GM19099 (cell line): Measurements from ENCODE around the gene HYCC2.

ENCODE experiments used
- POLR2A ChIP-seq: IDR thresholded peaks from 3 replicates; pipeline ENCODE4 v1.6.1; 2011; ENCODE audit warnings: low read depth; ENCODE audit not compliant: insufficient read length; ENCODE audit errors: extremely low read depth

The HYCC2 gene

DNA sequence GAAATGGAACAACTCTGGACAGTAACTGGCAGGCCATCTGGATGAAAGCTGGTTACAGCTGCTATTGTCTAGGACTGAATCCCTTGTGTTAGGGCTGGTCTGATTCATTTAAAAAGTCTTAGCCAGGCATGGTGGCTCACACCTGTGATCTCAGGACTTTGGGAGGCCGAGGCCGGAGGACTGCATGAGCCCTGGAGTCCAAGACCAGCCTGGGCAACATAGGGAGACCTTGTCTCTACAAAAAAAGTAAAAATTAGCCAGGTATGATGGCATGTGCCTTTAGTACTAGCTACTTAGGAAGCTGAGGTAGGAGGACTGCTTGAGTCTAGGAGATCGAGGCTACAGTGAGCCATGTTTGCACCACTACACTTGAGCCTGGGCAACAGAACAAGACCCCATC is 29.0 kb upstream of the HYCC2 start:
- TF ChIP-seq POLR2A = no peak

DNA sequence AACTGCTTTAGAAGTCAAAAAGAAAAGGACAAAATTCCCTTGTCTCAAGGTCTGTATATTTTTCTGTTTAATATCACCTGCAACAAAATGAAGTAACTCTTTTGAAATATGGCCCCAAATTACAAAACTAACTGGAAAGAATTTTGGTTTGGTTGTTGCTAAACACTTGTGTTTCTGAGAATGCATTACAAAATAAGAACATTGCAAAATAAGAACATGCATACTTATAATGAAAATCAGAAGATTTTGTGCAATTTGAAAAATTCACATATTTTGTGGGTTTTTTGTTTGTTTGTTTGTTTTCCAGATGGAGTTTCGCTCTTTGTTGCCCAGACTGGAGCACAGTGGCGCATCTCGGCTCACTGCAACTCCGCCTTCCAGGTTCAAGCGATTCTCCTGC is 22.1 kb upstream of the HYCC2 start:
- TF ChIP-seq POLR2A = no peak

DNA sequence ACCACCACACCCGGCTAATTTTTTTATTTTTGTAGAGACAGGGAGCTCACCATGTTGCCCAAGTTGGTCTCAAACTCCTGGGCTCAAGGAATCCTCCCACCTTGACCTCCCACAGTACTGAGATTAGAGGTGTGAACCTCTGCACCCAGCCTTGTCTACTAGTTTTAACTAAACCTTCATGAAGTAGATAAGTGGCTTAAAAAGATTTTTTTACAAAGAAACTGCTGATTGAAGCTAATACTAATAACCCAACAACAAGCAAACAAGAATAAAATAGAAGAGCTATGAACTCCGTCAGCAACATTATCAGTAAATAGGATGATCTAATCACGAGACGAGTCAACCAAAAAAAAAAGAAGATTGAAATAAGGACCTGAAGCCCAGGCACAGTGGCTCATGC is 19.1 kb upstream of the HYCC2 start:
- no peak for TF ChIP-seq POLR2A

DNA sequence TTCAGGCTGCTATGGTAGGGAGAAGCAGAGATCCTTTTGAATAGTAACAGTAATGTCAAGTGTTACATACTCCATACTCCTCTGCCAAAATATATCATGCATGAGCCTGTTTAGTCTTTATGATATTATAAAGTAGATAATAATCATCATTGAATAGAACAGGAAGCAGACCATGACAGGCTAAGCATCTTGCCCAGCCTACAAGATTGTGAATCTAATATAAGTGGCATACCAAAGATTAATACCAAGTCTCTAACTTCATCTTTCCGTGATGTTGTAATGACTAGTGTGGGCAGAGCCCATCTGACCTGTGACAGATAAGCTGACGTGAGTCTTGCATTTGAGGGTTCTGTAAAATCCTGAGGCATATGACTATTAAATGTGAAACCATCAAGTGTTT is 13.4 kb upstream of the HYCC2 start:
- no peak for TF ChIP-seq POLR2A

DNA sequence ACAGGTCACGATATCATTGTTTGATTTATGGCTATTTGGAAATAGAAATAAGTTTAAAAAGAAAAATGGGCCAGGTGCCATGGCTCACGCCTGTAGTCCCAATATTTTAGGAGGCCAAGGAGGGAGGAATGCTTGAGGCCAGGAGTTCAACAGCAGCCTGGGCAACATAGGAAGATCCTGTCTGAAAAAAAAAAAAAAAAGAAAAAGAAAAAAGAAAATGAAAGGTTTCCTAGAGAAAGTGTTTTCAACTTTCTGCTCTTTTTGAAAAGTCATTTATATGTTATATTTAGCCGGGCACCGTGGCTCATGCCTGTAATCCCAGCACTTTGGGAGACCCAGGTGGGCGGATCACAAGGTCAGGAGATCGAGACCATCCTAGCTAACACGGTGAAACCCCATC is 3.5 kb upstream of the HYCC2 start:
- TF ChIP-seq POLR2A = no peak

DNA sequence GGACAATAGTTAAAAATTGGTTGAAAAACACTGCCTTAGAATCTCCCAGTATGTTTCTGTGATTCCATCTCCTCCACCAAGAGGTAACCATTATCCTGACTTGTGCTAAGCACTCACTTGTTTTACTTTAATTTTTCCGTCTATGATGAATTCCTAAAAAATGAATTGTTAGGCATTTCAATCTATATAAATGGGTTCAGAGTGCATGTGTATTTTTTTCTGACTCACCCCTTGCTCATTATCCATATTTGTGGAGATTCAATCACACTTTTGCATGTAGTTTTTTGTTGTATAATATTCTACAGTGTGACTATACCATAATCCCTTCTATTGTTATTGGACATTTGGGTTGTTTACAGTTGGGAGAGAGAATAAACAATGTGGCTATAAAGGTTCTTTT is 1.6 kb upstream of the HYCC2 start:
- TF ChIP-seq POLR2A = no peak

DNA sequence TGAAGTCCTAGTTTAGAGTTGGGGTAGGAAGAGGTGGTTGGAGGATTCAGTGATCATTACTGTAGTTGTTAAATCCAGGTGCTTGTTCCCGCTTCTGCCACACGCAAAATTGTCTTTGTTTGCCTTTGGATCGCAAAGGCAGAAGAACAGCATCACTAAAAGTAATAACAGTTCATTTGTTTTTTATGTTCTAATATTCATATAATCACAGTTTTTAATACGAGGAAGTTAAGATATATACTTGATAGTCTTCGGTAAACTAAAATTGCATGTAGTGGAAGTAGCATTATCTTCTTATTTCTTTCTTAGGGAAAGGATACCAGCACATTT is 695 bp upstream of the HYCC2 start:
- TF ChIP-seq POLR2A = no peak

DNA sequence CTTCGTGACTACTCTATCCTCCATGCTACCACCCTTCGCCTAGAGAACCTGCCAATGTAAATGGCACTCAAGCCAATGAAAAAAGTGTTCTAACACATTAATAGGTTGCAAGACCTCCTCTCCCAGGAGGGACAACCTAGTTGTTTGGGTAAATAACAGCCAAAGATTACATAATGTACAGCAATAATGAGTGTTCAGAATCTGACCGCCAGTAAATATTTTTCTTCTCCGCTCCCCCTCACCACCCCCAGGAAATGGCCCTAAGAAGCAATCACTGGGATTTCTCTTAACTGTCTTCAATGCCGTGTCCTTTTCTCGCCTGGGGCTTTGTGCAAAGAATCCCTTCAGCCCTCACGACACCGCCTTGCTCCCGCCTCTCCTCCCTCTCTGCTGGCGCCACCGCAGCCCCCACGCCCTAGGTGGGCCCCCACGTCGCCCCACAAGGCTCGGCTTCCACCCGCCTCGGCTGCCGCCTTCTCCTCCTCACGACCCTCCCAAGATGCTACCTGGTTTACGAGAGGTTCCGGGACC is 458 bp downstream of the HYCC2 start:
- no peak for TF ChIP-seq POLR2A

DNA sequence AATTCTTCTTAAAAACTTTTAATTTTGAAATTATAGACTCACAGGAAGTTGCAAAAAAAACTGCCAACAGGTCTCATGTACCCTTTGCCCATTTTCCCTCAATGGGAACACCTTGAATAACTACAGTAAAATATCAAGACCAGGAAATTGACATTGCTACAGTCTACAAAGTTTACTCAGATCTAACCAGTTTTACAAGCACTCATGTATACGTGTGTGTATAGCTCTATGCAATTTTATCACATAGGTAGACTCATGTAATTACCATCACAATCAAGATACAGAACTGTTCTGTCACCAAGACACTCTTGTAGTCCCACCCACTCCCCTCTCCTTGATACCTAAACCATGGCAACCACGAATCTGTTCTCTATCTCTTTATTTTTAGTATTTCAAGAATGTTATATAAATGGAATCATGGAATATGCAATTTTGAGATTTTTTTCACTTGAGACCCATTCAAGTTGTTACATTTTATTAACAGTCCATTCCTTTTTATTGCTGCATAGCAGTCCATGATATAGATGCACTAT is 6.6 kb downstream of the HYCC2 start:
- TF ChIP-seq POLR2A = no peak

DNA sequence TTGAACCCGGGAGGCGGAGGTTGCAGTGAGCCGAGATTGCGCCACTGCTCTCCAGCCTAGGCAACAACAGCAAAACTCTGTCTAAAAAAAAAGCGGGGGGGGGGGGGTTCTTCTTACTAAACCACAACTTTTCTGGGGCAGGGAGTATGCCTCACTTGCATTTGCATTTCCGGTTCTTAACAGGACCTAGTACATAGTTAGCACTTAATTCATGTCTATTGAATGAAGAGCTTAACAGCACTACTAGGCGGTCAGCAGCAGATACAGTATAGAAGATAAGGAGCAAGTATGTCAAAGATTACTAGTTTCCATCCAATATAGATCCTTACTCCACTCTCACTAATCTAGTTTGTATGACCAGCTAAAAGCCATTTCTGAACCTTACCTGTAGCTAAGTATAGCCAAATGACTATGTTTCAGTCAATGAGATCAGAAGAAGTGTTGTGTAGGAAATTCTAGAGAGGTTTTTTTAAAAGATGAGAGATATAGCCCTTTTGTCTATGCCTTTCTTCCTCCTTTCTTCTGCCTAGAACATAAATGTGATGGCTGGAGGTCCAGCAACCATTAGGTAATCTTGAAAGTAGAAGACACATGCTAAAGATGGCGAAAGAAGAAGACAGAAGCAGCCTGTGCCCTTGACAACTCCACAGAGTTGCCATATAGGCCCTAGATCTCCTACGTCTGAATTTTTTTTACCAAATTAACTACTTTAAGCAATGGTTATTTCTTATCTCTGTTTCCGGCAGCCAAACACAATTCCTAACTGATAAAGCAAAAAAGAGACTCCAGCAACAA is 11.3 kb downstream of the HYCC2 start:
- TF ChIP-seq POLR2A = no peak

DNA sequence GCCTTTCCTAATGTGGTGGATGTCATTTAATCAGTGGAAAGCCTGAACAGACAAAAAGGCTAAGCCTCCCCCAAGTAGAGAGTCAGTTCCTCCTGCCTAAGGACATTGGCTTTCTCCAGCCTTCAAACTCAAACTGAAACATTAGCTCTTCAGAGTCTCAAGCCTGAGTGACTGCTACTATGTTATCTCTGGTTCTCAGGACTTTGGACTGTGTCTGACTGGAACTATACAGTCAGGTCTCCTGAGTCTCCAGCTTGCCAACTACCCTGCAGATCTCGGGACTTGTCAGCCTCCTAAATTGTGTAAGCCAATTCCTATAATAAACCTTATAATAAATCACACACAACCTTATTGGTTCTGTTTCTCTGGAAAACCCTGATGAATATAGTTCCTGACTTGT is 12.6 kb downstream of the HYCC2 start:
- no peak for TF ChIP-seq POLR2A

DNA sequence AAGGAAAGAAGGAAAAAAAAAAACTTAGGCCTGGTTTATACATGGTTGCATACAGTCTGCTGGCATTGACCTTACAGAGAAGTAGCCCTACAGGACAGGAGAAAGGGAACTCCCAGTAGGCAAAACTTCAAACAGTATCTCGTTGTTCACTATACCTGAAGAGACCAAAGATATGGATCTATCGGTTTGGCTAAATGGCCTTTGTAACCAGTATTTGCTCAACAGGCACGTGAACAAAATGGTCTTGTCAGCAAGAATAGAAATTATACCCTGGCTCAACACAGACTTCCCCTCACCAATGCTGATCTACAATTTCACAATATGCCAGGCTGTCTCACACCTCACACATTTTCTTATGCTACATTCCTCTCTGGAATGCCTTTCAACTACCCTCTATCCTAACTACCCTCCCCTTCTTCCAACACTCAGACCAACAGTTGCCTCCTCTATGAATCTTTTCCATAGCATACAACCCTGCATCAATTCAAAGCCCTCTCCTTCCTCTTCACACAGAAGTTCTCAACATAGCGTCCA is 13.7 kb downstream of the HYCC2 start:
- TF ChIP-seq POLR2A = no peak

DNA sequence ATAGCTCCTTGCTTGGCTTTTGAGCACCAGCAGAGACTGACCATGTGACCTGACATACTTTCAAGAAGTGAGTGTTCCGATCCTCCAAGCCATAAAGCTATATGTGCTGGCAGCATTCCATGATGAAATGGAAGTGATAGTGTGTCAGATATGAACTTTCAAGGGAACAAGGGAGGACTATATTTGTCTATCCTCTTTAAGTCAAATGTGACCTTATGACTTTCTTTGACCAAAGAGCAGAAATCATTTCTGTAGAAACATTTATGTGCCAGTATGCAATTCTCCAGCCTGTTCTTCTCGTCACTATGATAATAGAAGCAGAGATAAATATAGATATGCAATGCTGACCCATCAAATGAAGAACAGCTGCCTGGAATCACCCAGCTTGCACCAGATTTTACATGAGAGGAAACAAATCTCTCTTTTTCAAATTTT is 14.4 kb downstream of the HYCC2 start:
- TF ChIP-seq POLR2A = no peak

DNA sequence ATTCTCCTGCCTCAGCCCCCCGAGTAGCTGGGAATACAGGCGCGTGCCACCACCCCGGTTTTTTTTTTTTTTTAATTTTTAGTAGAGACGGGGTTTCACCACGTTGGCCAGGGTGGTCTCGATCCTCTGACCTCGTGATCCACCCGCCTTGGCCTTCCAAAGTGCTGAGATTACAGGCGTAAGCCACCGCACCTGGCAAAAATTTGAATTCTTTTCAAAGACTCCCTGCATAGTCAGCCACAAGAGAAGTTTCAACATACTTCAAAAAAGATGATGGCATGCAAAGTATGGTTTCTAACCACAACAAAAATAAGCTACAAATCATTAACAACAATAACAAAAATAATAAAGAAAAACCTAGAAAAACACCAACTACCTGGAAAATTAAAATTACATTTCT is 22.0 kb downstream of the HYCC2 start:
- no peak for TF ChIP-seq POLR2A

DNA sequence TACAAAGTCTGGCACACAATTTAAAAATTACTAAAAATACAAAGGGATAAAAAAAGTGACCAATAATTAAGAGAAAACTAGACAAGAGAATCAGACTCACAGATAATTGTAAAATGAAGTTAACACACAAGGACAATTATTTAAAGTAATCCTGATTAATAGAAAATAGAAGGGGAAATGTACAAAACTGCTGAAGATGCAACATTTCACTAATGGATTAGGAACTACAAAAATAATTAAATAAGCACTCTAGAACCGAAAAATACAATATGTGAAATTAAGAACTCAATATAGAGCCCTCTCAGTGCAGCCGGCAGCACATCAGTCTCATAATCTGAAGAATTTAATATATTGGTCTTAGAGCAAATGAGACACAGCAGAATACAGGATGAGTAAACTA is 24.6 kb downstream of the HYCC2 start:
- TF ChIP-seq POLR2A = no peak

DNA sequence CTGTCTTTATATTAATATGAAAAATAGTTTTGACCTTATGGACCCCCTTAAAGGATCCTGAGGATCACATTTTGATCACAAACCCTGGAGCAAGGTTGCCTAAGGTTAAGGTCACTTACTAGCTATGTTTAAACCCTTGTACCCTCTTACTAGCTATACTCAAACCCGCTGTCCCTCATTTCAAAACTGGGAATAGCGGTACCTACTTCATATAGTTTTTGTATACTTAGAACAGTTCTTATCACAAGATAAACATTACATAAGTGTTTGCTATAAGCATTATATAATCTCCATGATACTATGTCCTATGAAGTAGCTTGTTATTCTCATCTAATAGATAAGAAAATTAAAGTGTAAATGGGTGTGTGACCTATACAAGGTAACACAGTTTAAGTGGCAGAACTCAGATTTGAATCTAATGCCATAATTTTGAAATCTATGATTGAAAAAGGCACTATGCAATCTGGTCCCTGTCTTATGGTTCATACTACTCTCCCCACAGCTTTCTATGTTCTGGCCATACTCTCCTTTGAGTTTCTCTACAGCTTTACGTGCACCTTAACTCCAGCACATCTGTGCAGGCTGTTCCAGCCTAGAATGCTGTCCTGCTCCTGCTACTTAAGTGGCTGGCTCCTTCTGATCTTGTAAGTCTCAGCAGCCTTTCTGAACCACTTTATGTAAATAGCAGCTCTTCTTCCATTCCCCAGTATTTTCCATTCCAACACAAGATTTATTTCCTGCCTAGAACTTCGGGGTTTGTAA is 30.4 kb downstream of the HYCC2 start:
- TF ChIP-seq POLR2A = no peak
